CD4-positive, alpha-beta T cell treated with Interleukin-17A for 1 hour (primary cell): ENCODE measurements around the gene SSBP1.

Experiments used
- DNase-seq: peaks from one replicate; pipeline ENCODE4 v3.0.0-alpha.2; 2020

The SSBP1 gene

DNA sequence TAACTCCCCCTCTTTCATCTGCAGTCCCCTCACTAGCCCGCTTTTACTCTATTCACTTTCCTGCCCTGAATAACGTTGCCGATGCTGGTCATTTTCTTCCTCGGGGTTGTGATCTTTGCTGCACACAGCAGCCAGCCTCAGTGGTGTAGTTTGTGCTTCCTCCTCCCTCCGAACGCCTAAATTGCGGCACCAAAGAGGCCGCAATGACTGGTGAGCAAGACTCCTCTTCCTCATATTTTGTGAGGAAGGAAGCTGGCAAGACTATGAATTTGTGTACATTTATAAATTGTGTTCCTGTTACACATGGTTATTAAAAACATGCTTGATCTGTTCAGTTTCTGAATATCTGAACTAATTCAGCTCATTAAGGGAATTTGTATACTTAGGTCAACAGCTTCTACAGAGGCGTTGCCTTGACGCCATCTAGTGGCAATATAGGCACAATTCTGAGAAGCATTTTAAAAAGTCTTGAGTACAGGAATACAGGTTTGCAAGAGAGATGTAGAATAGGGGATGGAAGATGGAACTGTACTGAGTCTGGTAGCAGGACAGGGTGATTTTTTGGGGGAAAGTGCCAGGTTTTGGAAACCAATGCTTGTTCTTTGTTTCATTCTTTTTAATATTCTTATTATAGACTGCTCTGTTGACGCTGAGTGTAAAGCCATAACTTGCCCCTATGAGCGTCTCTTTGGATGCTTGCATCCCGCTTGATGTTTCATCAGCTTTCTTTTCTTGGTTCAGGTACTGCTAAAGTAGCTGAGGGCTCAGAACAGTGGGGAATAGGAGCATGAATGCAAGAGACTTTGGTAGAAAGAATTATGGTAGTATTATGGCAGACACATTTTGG lies 47.8 kb downstream of the SSBP1 start:
- DNase-seq, result peak; percentile 51

DNA sequence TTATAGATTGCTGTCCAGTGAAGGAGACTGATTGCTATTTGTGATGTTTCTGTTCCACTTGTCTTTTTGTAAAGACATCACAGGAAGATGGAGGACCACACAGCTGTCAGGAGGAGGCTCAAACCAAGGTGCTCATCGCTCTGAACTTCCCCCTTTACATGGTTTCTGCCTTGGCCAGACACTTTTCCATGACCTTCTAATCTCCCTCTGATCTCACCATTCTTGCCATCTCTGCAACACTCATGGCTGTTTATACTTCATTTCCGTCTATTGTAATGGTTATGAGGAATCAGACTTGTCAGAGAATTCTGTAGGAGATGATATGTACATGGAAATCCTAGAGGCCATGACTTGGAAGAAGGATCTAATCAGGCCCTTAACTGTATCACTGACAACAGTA lies 50.1 kb downstream of the SSBP1 start:
- DNase-seq, result no peak

DNA sequence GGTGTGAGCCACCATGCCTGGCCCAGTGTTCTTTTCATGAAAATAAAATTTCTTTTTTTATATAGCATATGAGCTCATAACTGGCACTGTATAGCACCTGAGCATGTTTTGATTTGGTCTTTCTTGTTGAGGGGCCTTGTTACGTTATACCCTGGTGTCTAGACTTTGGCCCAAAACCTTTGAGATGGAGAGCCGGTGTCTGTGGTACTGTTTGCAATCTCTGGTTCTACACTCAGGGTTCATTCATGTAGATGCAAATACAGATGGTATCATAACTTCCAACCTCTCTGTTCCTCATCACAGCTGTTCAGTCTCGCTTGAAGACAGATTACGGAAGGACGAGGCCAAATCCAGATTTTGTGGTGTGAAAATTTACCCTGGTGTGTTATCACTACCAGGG lies 51.8 kb downstream of the SSBP1 start, which contains the start of gene TAS2R5:
TSS of gene TAS2R5 (plus strand) at position 301 of the 400 bp plus-strand sequence. CDS start 145 bp downstream, outside the sequence.
- no peak for DNase-seq

GRCh38 chr7:141792526-141792925 lies 54.4 kb downstream of the SSBP1 start:
- DNase-seq, result no peak
